ENCODE data around the gene DDHD1. TPM values are rescaled to one million over a fixed set of nuclear protein-coding genes. Genes with fewer than 3 reads are reported as not detected.

DDHD1 gene
- total RNA-seq, 6 experiments from 2014 or later = 2.7 to 8.4 (median 6.0) TPM

DNA sequence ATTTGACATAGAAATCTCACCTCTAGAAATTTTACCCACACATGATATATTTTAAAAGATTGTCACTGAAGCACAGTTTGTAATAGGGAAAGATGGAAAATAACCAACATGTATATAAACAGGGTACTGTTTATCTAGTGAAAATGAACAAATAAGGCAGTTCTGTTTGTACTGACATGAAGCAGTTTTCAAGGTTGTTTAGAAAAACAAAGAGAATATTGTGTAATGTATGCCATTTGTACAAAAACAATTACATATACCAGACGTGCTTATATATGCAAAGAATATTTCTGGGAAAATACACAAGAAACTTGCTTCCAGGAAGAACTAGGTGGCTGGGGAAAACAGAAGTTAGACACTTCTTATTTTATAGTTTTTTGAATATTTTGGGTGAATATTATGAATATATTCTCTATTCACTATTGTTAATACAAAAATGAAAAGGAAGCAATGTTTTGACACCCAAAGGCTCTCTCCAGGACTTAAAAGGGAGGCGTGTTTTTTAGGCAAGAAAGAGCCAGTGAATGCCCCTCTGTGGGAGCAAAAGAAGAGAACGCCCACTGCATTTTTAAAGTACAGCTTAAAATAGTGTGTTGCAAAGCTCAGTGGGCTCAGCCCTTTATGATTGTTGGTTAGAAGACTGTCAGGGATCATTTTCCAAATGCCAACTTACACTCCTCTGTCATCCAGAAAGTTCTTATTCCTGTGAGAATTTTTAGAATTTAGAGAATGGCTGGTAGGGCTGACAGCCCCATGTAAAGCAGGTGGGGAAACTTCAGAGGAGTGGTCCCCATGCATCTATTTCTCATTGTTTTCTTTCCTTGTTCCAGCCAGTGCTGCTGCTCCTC lies 142.7 kb downstream of the DDHD1 start:
- no peak for TF ChIP-seq POLR2A (IDR thresholded peaks at IDR 0.05)
- TF ChIP-seq, protein P1, sequence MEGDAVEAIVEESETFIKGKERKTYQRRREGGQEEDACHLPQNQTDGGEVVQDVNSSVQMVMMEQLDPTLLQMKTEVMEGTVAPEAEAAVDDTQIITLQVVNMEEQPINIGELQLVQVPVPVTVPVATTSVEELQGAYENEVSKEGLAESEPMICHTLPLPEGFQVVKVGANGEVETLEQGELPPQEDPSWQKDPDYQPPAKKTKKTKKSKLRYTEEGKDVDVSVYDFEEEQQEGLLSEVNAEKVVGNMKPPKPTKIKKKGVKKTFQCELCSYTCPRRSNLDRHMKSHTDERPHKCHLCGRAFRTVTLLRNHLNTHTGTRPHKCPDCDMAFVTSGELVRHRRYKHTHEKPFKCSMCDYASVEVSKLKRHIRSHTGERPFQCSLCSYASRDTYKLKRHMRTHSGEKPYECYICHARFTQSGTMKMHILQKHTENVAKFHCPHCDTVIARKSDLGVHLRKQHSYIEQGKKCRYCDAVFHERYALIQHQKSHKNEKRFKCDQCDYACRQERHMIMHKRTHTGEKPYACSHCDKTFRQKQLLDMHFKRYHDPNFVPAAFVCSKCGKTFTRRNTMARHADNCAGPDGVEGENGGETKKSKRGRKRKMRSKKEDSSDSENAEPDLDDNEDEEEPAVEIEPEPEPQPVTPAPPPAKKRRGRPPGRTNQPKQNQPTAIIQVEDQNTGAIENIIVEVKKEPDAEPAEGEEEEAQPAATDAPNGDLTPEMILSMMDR (IDR thresholded peaks at IDR 0.05) = no peak
- intact Hi-C loops (cut with DNase I) = no loop called here
- ATAC-seq = peak in 1 of 4 donors; percentile 31
- 63% methylated on average over 3 of the region's 3 CpGs for WGBS (ENCODE audit: insufficient coverage, low coverage, low lambda C conversion rate, missing lambda C conversion rate)
- no peaks in the 10 kb centered on the region for H3K27me3 ChIP-seq
- no peak overlapping the region for H3K27ac ChIP-seq
- no peaks in the 10 kb centered on the region for H3K9me3 ChIP-seq
- no peaks in the 10 kb centered on the region for H3K4me1 ChIP-seq
- DNase-seq = no peak
- no peaks in the 10 kb centered on the region for H3K36me3 ChIP-seq
- no peak overlapping the region for H3K4me3 ChIP-seq

DNA sequence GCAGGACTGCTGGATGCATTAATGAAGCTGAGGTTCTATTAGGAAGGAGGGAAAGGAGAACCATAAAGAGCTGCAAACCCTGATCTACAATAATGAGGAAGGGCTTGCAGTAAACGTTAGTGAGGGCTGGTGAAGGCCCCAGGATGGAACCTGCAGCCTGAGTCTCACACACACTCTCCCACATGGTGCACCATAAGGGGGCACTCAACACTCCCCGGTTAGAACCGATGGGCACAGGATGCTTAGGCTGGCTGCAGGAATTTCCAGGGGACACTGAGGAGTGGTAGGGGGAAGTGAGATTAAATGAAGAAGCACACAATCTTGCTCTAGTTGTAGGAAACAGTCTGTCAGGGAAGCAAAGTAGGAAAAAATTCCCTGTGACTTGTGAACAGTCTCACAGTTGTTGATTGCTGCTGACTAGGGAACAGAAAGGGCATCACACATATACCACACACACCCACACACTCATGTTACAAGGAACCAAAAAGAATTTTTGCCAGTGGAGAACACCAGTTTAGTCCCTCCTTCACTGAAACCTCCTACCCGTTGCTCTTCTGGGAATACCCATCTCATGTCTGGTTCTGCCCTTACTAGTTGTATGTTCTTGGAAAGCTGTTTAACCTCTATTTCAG lies 146.1 kb downstream of the DDHD1 start:
- intact Hi-C loops (cut with DNase I) = no loop called here
- no peaks in the 10 kb centered on the region for H3K4me1 ChIP-seq
- TF ChIP-seq, protein P1 (IDR thresholded peaks at IDR 0.05) = no peak
- TF ChIP-seq POLR2A (IDR thresholded peaks at IDR 0.05) = no peak
- no peak overlapping the region for H3K4me3 ChIP-seq
- no peaks in the 10 kb centered on the region for H3K27me3 ChIP-seq
- no peak overlapping the region for H3K27ac ChIP-seq
- H3K9me3 ChIP-seq = no peaks in the 10 kb centered on the region
- WGBS (ENCODE audit: insufficient coverage, low coverage, low lambda C conversion rate, missing lambda C conversion rate) = 57% methylated on average over 3 of the region's 4 CpGs
- no peak for DNase-seq
- H3K36me3 ChIP-seq = no peaks in the 10 kb centered on the region
- ATAC-seq = no peak

DNA sequence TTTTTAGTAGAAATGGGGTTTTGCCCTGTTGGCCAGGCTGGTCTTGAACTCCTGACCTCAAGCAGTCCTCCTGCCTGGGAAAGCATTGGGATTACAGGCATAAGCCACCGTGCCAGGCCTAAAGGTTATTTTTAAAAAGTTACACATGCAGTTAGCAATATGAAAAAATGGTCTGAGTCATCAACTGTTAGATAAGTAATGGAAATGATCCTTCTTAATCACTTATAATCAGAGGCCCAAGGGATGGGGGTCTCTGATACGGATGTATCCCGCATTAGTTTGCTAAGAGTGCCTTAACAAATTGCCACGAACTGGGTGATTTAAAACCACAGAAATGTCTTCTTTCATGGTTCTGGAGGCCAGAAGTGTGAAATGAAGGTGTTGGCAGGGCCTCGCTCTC lies 148.1 kb downstream of the DDHD1 start:
- Histone ChIP-seq H3K36me3 (no peaks in the 10 kb centered on the region), H3K27ac (no peak overlapping the region), H3K4me1 (no peaks in the 10 kb centered on the region), H3K27me3 (no peaks in the 10 kb centered on the region), H3K4me3 (no peak overlapping the region), H3K9me3 (no peaks in the 10 kb centered on the region)
- ATAC-seq (no peak), DNase-seq (no peak)
- intact Hi-C loops (cut with DNase I) = no loop called here
- TF ChIP-seq, protein P1 (IDR thresholded peaks at IDR 0.05) = no peak
- TF ChIP-seq POLR2A (IDR thresholded peaks at IDR 0.05) = no peak
- WGBS (ENCODE audit: insufficient coverage, low coverage, low lambda C conversion rate, missing lambda C conversion rate) = 86% methylated on average over 5 of the region's 5 CpGs

DNA sequence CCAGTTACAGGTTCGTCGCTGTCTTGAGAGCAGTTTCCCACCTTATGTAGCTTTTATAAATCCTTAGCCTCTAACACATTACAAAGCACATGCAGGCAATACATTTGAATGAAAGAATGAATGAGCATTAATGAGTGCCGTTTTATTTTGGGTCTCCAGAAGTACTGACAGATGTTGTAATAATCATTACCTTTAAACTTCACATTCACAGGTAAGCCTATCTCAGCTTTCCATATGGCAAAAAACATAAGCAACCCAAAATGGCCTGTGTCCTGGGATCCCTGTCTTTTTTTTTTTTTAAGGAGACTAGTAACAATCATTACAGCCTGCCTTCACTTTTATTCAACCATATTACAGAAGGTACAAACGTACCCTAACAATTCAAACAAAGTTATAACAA lies 149.3 kb downstream of the DDHD1 start:
- no peak for ATAC-seq
- no peak for DNase-seq
- intact Hi-C loops (cut with DNase I) = no loop called here
- Histone ChIP-seq H3K9me3 (no peaks in the 10 kb centered on the region), H3K36me3 (no peaks in the 10 kb centered on the region), H3K27me3 (no peaks in the 10 kb centered on the region), H3K4me1 (no peaks in the 10 kb centered on the region), H3K27ac (no peak overlapping the region), H3K4me3 (no peak overlapping the region)
- TF ChIP-seq, protein P1 (IDR thresholded peaks at IDR 0.05) = no peak
- TF ChIP-seq POLR2A (IDR thresholded peaks at IDR 0.05) = no peak
- WGBS (ENCODE audit: insufficient coverage, low coverage, low lambda C conversion rate, missing lambda C conversion rate) = 75% methylated on average over 4 of the region's 4 CpGs

Data from right lobe of liver (tissue), 6 donors.